Mesenteric fat pad (tissue), 1 donor: ENCODE results near the gene LINC00237. TPM values are rescaled to one million over a fixed set of nuclear protein-coding genes. Genes with fewer than 3 reads are reported as not detected.

ENCODE experiments used
- DNase-seq: peaks from one replicate; pipeline ENCODE4 v3.0.0-alpha.2; 2020; ENCODE audit warnings: low spot score
- total RNA-seq: library from RNA; stranded (reverse); fragmentation: NEBNext Ultra II Directional; extraction: Animal tissue kit (Norgen Biotek cat#: 25700); gene quantifications from one replicate; pipeline ENCODE4 v1.2.1, GENCODE V29; 2021
- donor health status: DM: yes; HTN: yes; CAD: no.

Gene LINC00237
- total RNA-seq, 1 donor from 2014 or later, result not detected

DNA sequence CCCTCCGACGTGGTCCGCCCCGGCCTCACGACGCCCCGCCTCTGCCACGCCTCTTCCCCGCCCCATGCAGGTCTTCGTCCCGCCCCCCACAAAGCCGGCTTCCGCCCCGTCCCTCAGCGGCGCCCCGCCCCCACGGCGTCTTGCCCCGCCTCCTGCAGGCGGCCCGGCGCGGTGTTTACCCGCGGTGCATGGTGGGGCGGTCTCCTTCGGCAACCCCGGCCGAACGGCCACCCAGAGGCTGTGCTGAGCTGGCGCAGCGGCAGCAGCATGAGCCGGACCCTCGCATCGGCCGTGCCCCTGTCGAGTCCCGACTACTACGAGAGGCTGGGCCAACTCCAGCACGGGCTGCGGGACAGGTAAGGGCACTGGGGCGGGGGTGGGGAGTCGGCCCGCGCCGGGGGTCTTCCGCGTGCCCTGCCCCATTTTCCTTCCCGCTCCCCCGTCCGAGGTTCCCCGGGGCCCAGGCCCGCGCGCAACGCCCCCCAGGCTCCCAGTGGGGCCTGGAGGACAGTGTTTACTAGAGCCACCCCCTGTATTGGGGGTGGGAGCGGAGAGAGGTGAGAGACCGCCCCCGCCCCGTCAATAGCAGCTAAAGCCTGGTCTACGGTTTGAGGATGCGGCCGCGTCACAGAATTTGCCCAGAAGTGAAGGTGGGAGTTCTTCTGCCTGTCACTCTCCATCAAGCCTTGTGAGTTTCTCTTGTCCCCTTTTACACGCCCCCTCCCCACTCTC lies 19.9 kb upstream of the LINC00237 start, which contains the start of gene KIZ:
KIZ (plus strand) TSS at position 234 of the 732 bp plus-strand sequence; CDS start at position 268, 34 bp downstream.
- DNase-seq, result peak; percentile 99

DNA sequence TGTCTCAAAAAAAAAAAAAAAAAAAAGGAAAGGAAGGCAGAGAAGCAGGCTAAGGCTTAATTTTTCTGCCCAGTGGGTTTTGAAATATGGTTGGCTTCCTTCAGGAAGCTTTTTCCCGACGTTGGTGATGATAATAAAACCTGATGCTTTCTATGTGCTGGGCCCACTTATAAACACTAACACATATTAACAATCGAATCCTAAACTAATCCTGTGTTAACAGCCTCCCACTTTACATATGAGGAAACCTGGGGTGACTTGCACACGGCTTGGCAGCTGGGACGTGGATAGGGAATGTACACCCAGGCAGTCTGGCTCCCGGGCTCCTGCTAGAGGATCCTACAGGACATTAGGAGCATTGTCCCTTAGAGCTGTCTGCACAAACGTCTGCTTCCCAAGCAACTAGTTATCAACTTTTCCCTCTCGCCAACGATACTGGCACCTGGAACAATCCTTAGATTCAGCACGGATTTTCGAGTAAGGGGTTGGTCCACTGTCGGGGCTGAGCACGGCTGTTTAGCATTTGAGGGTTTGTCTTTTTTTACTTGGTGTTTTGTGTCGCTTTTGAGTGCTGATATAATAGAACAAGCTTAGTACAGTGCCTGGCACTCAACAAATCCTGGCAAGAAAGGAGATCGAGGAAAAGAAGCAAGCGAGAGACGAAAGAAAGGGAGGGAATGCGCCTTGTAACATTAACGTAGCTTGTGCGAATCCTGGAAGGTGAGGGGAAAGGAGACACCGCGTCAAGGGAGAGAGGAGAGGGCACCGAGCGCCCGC lies 19.1 kb upstream of the LINC00237 start:
- no peak for DNase-seq

DNA sequence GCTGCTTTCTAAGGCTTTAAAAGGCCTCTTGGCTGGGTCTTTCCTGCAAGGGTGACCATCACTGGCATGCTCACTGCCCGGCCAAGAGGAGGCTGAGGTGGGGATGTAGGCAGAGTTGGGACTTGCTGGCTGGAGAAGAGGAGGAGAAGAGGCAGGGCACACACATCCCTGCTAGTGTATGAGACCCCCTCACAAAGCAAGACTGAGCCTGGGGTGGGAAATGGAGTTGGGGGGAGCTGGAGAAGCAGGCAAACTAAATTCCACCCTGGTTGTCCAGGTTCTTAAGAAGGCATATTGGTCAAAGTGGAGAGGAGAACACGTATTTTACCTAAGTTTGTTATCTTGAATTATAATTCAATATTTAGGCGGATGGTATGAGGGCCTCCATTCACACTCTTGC lies 18.0 kb upstream of the LINC00237 start:
- DNase-seq, result no peak

DNA sequence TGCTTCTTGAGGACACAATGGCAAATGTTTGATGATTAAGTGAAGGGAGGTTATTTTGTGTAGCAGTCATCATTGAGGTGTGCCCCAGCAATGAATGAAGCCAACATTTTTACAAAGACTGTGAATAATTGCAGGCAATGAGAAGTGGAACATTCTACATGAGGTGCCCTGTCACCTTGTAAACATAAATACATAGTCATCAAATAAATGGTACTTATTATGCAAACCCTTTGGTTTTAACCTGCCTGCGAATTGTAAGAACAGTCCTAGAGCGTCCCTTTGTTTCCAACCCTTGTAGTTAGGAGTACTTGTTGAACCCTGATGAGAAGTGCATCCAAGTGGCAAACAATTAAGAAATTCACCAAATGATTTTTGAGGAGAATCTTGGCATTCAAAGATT lies 12.6 kb upstream of the LINC00237 start:
- DNase-seq, result no peak

DNA sequence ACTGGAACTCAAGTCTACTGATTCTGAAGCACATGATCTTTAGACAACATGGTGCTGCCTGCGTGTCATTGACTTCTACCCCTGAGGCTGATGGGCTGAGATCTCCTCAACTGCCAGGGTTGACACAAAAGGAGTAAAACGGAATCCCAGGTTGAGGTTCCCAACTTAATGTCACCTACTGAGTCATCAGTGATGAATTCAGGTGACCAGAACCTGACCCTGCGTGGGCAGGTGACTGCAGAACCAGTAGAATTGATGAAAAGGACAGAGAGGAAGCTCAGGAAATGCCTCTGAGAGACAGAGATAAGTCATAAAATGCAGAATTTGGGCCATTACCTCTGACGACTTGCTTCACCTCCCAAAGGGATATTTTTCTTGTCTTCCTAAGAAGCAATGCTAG lies 12.0 kb upstream of the LINC00237 start:
- no peak for DNase-seq

DNA sequence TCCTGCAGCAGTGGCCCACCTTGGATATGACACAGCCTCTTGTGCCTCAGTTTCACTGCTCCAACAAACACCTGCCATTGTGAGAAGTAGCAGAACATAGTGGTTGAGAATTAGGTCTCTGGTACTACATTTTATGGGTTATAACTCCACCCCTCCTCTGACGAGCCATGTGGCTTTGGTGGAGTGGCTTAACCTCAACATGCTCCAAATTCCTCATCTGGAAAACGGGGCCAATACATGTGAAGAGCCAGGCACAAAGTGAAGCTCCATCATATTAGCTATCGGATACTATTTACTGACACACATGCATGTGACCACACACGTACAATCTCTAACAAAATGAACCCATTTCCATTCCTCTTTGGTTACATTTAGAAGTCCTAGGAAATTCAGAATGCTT lies 11.4 kb upstream of the LINC00237 start:
- DNase-seq, result no peak

DNA sequence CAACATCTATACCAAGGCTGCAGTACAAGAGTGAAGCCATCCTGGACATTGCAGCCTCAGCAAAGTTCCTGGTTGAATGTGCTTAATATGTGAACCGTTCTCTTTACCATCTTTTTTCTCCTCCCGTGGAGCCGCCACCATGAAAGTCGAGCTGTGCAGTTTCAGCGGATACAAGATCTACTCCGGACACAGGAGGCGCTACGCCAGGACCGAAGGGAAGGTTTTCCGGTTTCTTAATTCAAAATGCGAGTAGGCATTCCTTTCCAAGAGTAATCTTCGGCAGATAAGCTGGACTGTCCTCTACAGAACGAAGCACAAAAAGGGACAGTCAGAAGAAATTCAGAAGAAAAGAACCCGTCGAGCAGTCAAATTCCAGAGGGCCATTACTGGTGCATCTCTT lies 8.4 kb upstream of the LINC00237 start:
- DNase-seq, result no peak

DNA sequence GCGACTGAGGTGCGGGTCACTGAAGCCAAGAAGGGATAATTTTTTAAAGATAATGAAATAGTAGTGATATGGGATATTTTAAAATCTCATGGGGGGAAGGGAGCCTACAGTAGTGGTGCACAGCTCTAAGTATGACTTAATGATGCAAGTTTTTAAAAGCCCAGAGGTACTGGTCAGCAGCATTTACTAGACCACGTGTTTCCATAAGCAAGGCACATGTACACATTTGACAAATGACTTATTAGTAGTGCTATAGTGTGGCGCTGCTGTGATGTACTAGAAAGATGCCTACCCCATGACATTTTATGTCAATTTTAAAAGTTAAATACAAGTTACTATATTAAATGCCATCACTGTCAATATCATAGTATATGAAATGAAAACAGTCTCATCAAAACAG lies 7.5 kb upstream of the LINC00237 start:
- no peak for DNase-seq

DNA sequence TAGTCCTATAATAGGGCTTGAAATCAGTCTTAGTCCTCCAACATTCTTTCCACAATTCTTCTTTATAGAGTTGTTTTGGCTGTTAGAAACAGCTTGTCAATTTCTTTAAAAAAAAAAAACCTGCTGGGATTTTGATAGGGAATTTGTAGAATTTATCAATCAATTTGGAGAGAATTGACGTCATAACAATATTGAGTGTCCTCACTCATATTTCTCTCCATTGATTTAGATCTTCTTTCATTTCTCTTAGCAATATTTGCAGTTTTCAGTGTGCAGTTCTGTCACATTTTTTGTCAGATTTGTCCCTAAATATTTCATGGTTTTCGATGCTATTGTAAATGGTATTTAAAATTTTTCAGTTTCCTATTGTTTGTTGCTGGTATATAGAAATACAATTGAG lies 5.3 kb upstream of the LINC00237 start:
- DNase-seq, result no peak

DNA sequence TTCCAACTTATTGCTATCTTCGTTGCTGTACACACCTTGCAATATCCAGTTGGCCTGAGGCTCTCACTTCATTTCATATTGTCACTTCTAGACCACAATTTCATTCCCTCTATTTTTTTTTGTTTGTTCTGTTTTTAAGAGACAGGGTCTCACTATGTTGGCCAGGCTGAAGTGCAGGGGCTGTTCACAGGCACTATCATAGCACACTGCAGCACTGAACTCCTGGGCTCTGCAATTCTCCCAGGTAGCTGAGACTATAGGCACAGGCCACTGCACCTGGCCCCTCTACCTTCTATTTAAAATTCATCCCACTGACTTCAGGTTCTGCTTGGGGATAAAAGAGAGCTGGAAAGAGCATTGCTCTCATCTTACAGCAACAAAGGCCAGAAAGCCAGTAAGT lies 4.7 kb upstream of the LINC00237 start:
- DNase-seq, result no peak

DNA sequence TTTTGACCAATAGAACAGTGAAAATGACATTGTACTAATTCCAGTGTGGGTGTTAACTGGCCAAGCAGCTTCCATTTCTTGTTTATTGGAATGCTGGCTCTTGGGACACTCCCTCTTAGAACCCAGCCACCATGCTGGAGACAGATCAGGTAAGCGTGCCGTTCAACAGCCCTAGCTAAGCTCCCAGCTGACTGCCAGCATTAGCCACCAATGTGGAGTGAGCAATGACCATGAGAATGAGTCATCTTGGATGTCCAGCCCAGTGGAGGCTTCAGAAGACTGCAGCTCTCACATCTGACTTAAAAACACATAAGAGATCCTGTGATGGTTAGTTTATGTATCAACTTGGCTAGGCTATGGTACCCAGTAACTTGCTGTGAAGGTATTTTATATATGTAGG lies 3.0 kb upstream of the LINC00237 start:
- no peak for DNase-seq

DNA sequence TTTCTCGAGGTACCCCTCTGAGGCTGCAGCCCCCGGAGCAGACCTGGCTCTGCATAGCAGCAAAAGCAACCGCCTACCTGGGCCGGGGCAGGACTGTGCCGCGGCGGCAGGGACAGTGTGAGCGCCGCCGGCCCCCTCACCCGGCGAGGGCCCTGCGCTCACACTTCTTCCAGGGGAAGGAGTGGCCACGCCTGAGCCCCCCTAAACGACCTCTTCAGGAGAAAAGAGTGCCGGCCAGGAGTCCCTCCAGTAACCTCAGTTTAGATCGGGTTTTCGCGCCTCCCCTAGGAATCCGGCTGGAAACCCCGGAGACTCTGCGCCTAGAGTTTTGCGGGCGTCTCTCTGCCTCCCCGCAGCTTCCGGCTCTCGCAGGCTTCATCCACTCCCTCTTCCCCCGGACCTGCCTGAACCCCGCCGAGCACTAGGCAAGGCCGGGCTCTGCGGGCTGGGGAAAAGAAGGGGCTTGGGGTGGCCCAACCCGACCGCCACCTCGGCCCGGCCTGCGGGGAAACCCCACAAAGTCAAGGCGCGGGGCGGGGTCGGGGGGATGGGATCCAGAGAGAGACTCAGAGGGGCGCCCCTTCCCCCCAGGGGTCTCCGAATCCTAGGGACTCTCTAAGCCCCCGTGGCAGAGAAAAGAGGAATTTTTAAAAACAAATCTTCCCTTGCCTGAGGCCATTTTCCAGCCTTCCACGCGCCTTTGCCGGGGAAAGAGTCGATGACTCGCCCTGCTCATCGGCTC lies 558 bp downstream of the LINC00237 start:
- DNase-seq, result no peak

DNA sequence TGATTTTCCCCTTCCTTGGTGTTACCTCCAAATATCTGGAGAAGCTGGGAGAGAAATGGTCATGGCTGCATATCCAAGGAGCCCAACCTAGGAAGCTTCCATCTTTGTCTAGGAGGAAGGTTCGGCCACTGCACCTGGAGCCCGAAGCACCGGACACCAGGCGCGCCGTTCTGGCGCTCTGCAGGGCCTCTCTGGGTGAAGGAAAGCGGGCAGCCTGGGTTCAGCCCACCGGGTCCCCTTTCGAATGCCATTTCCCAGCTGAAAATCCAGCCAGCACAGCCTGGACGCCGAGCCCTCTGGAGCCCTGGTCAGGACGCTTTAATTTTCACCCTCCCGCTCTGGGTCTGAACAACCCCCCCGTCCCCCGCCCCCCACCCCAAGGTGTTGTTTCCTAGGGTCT lies 1.2 kb downstream of the LINC00237 start:
- DNase-seq, result no peak

DNA sequence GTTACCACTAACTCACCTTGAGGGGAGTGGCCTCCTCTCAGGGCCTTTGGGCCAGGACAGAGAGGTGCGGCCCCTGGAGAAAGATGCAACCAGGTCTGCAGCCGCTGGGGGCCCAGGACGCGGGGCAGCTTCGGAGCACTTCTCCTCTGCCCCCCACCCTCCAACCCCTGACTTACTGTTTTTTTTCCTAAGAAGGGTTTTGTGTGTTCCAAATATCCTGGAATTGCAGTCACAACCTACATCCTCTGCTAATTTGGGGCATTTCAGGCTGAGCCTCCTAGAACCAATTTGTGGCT lies 1.7 kb downstream of the LINC00237 start:
- no peak for DNase-seq

DNA sequence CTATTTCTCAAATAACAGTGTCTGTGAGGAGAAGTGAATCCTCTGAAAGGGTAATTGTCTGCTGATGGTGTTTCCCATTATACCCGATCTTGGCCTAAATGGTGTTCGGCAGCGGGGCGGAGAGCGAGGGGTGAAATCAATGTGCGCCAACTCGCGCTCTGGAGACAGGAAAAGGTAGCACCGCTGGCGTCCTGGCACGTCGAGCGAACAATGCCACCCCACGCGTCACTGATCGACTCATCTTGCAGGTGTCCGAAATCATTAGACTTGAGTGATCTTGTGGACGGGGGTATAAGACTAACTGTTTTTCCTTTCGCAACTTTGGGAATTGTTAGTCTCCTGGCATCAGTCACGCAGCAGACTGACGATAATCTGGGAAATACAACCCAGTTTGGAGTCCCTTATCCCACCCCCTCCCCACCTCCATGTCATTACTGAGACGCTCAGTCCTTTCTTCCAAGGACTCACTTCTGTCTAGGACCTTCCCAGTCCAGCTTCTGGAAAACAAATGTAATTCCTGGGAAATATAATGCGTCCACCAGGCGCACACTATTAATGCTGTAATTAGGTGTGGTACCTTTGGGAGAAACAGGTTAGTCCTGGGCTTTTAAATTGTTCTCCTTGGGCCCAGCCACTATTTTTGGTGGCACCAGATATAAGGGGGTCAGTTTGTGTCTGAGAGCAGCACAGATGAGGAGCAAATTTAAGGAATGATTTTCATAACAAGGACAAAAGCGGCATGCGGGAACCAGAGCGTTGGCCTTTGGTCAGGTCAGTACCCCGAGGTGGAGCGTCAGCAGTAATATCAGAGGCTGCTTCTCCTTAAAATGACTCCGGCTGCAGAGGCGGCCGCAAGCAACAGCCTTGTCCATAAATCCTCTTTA lies 2.3 kb downstream of the LINC00237 start:
- no peak for DNase-seq

DNA sequence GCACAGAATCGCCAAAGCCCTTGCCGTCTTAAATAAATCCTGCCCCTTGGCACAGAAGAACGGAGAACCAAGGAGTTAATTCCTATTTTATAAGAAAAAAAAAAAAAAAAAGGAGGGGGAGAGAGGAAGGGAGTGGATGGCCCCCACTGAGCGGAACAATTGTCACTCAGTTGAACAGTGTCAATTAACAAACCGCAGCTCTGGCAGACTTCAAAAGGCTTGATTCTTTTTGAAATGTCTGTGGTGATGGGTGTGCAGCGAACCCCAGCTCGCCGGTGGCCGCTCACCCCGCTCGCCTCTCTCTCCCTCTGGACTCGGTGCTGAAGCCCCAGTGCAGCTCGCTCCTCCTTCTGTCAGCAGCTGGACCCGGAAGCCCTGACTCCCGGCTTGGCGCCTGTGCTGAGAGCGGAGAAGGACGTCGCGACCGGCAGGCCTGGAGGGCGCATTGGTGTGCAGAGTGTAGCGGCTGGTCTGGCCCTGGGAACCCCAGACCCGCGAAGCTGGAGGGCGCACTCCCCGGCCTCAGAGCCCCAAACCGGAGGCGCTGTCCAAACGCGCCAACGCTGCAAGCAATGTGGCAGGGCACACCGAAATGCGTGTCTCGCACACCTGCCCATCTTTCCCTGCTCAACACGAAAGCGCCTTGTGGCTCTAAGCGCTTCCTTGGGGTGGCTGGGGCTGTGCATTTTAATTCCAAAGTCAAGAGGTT lies 3.4 kb downstream of the LINC00237 start:
- no peak for DNase-seq

DNA sequence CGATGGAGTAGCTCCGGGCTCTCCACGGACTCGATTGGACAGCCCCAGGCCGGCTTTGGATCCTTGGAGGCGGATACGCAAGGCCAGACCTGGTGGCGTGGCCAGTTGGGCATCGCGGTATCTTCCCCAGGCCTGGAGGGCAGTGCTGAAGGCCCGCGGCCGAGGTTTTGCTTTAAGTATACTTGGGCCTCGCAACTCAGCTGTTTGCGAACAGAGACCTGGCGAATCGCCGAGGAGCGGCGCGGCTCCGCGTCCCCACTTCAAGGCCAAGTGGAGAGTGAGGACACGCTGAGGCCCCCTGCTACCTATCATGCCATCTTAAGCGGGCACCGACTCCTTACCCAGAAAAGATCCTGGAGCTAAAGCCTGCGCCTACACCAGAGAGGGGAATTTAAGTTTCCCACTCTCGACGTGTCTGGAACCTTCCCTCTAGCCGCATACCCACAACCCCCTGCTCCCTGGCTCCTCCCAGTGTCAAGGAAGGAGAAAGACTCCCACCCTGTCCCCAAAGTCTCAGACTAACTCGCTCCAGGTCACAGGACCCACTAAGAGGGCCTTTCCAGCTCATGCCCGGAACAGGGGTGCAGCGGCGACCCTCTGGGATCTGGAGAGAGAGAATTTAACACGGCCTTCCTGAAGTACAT lies 4.1 kb downstream of the LINC00237 start:
- DNase-seq, result no peak

DNA sequence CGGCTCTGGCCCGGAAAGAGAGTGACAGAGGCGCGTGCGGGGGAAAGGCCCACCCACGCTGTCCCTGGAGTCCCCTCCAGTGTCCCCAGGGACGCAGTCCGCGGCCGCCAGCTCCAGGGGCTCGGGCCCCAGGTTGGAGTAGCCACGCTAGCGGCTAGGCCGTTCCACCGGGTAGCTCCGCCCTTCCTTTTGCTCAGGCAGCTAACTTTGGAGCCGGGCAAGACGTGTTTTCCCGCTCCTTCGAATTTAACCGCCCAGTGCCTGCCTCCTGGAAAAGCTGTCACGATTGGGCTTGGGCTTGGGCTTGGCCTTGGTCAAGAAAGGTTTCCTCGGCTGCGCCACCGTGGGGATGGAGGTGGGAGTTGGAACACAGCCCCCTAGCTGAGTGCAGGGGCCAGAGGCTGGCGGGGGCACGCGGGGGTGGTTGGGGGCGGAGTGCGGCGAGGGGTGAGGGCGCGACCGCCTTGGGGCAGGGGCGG lies 4.7 kb downstream of the LINC00237 start:
- no peak for DNase-seq

DNA sequence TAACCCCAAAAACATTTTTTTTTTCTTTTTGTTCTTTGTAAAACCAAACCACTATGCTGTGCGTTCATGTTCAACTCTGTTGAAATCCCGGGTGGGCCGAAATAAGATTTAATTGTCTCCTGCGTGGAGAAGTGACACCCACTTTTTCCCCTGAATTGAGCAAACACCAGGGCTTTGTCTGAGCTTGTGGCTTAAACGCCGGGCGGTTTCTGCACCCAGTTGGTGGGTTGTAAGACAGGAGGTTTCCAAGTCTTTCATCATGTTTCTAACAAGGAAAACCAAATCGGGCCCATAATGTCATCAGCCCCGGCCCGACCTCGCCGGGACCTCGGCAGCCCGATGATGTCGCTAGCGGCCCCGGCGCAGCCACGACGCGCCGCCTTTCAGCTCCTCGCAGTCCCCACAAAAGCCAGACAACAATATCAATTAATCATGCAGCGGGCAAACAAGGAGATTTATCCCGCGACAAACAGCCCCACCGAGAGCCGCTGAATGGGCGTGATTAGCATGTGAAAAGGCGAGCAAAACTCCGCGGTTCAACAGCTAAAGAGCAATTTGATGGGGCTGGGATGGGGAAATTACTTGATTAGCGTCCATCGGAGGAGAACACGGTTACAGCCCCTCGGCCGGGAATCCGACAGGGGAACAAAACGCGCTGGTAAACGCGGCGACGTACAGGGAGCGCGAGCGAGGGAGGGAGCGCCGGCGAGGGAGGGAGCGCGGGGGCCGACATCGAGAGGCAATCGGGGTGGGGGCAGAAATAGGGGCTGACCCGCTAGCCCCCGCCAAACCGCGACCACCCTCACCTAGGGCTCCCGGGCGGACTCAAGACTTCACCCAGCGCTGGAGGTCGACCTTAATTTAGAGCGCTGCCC lies 5.3 kb downstream of the LINC00237 start:
- no peak for DNase-seq
